K562 (cell line): ENCODE data around the gene TALDO1. TPM values are rescaled to one million over a fixed set of nuclear protein-coding genes. Genes with fewer than 3 reads are reported as not detected.

Experiments used
- ATF7 ChIP-seq: fragments of 450-650 bp; IDR thresholded peaks from 2 replicates; pipeline ENCODE4 v1.7.1; 2014; ENCODE audit warnings: mild to moderate bottlenecking, moderate library complexity
- CBX3 ChIP-seq, 2 experiments: IDR thresholded peaks; 1 replicate in 1 of 2; 2 replicates in 1 of 2; pipeline ENCODE4 v1.6.1; 2012; ENCODE audit warnings: inconsistent platforms in 2 of 2, low read length in 2 of 2, borderline replicate concordance in 1 of 2, control low read depth in 1 of 2
- JUN ChIP-seq, 2 experiments: sonication (generic) in 1 of 2; formaldehyde crosslinking in 1 of 2; IDR thresholded peaks; 2 replicates each; pipeline versions ENCODE4 v1.6.1 to v1.8.0; 2012 to 2022; ENCODE audit warnings: borderline replicate concordance in 2 of 2, mild to moderate bottlenecking in 2 of 2, improper control_type of control experiment in 1 of 2, low read depth in 1 of 2, low read length in 1 of 2, missing genetic modification reagents in 1 of 2
- PHB2 ChIP-seq: fragments of 450-650 bp; IDR thresholded peaks from 2 replicates; pipeline ENCODE4 v1.6.1; 2017; ENCODE audit warnings: low read depth
- TFAM ChIP-seq: fragments of 250-450 bp; sonication (Bioruptor Pico); conservative IDR thresholded peaks from 2 replicates; pipeline ENCODE4 v1.5.0; 2021; ENCODE audit warnings: mild to moderate bottlenecking, moderate library complexity
- polyA plus RNA-seq, 8 experiments: library from polyadenylated mRNA; depleted of rRNA in 4 of 8; stranded (reverse) in 5 of 8; unstranded in 3 of 8; fragments of >200 nt; fragmentation: Nextera tagmentation in 2 of 8; fragmentation: Illumina TruSeq in 1 of 8; extraction: Ambion mirVana in 2 of 8; extraction: Trizol in 1 of 8; gene quantifications; 2 replicates each; pipeline versions ENCODE4 v1.2.1 to v1.2.3, GENCODE V29; 2011 to 2014; ENCODE audit warnings: inconsistent platforms in 1 of 8, missing spikeins in 1 of 8
- total RNA-seq, 7 experiments: library from RNA; depleted of rRNA in 6 of 7; stranded (reverse); fragments of >200 nt in 6 of 7; fragmentation: Illumina TruSeq in 2 of 7; extraction: Trizol in 2 of 7; gene quantifications; 2 replicates each; pipeline versions ENCODE4 v1.2.1 to v1.2.3, GENCODE V29; 2011 to 2021; ENCODE audit warnings: low replicate concordance in 1 of 7
- TF ChIP-seq, protein P1 (sequence below), 2 experiments: fragments of 450-650 bp; IDR thresholded peaks; 2 replicates each; pipeline ENCODE4 v1.6.1; 2016; ENCODE audit warnings: mild to moderate bottlenecking in 2 of 2, borderline replicate concordance in 1 of 2, low read depth in 1 of 2, moderate library complexity in 1 of 2
- TF ChIP-seq, protein P2 (sequence below): IDR thresholded peaks from 3 replicates; pipeline ENCODE4 v1.6.1; 2011; ENCODE audit warnings: borderline replicate concordance, mild to moderate bottlenecking; ENCODE audit not compliant: insufficient read length, insufficient read depth
- TF ChIP-seq, protein P3 (sequence below): fragments of 450-650 bp; formaldehyde crosslinking; IDR thresholded peaks from 2 replicates; pipeline ENCODE4 v1.4.0; 2022; ENCODE audit warnings: missing genetic modification characterization
- TF ChIP-seq, protein P4 (sequence below), 2 experiments: IDR thresholded peaks; 2 replicates each; pipeline ENCODE4 v1.6.1; 2012; ENCODE audit warnings: improper control_type of control experiment in 2 of 2, low read depth in 2 of 2, low read length in 2 of 2, borderline replicate concordance in 1 of 2

The TALDO1 gene
- total and polyA plus RNA-seq, 9 of the 15 experiments (the other 6 are each of a cell fraction or from before 2014, with no cell fraction given): 260 to 541 (median 441) TPM

- TF ChIP-seq, protein P1, sequence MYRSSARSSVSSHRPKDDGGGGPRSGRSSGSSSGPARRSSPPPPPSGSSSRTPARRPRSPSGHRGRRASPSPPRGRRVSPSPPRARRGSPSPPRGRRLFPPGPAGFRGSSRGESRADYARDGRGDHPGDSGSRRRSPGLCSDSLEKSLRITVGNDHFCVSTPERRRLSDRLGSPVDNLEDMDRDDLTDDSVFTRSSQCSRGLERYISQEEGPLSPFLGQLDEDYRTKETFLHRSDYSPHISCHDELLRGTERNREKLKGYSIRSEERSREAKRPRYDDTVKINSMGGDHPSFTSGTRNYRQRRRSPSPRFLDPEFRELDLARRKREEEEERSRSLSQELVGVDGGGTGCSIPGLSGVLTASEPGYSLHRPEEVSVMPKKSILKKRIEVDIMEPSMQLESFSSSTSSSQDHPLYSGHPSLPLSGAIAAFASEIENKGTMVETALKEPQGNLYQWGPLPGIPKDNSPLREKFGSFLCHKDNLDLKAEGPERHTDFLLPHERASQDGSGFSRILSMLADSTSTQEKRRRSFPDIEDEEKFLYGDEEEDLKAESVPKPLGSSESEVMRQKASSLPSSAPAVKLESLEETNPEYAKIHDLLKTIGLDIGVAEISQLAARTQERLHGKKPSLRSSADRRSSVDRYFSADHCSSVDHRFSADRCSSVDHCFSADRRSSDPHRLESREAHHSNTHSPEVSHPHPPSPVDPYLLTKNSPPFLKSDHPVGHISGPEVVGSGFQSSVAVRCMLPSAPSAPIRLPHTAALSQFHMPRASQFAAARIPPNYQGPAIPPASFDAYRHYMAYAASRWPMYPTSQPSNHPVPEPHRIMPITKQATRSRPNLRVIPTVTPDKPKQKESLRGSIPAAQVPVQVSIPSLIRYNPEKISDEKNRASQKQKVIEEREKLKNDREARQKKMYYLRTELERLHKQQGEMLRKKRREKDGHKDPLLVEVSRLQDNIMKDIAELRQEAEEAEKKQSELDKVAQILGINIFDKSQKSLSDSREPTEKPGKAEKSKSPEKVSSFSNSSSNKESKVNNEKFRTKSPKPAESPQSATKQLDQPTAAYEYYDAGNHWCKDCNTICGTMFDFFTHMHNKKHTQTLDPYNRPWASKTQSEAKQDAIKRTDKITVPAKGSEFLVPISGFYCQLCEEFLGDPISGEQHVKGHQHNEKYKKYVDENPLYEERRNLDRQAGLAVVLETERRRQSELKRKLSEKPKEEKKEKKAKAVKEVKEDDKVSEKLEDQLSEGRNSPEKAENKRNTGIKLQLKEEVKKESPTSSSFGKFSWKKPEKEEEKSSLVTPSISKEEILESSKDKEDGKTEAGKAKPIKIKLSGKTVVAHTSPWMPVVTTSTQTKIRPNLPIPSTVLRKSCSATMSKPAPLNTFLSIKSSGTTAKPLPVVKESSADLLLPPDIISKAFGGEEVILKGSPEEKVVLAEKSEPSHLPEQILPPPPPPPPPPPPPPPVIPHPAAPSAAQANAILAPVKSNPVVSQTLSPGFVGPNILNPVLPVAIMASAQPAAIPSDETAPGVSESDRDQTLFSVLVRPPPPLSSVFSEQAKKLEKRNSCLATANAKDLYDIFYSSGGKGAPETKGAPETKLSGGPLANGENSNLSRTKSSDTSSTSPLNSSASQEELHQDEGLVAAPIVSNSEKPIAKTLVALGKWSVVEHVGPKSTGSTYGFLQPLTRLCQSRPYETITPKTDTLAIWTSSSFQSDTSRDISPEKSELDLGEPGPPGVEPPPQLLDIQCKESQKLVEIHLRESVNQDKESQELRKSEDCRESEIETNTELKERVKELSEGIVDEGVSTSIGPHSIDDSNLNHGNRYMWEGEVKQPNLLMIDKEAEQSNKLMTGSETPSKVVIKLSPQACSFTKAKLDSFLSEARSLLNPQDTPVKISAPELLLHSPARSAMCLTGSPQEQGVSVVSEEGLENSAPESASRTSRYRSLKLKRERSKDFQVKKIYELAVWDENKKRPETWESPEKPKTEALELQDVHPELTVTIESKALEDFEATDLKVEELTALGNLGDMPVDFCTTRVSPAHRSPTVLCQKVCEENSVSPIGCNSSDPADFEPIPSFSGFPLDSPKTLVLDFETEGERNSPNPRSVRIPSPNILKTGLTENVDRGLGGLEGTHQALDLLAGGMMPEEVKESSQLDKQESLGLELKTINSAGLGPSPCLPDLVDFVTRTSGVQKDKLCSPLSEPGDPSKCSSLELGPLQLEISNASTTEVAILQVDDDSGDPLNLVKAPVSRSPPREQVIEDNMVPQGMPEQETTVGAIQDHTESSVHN (IDR thresholded peaks at IDR 0.05; ENCODE audit: borderline replicate concordance in 1 of 2, low read depth in 1 of 2): no peak
- no peak for TF ChIP-seq JUN (IDR thresholded peaks at IDR 0.05; ENCODE audit: borderline replicate concordance, low read depth, low read length)
- no peak for TF ChIP-seq JUN (CRISPR knock-in tag; IDR thresholded peaks at IDR 0.05; ENCODE audit: borderline replicate concordance)
- TF ChIP-seq PHB2: 0 out of 2 replicates have a peak, but pooled peaks have one; percentile 10
- no peak for TF ChIP-seq CBX3 (IDR thresholded peaks at IDR 0.05; ENCODE audit: borderline replicate concordance in 1 of 2, low read length in 2 of 2)
- TF ChIP-seq ATF7: no peak
- TF ChIP-seq, protein P2, sequence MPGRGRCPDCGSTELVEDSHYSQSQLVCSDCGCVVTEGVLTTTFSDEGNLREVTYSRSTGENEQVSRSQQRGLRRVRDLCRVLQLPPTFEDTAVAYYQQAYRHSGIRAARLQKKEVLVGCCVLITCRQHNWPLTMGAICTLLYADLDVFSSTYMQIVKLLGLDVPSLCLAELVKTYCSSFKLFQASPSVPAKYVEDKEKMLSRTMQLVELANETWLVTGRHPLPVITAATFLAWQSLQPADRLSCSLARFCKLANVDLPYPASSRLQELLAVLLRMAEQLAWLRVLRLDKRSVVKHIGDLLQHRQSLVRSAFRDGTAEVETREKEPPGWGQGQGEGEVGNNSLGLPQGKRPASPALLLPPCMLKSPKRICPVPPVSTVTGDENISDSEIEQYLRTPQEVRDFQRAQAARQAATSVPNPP: no peak
- TF ChIP-seq, protein P3, sequence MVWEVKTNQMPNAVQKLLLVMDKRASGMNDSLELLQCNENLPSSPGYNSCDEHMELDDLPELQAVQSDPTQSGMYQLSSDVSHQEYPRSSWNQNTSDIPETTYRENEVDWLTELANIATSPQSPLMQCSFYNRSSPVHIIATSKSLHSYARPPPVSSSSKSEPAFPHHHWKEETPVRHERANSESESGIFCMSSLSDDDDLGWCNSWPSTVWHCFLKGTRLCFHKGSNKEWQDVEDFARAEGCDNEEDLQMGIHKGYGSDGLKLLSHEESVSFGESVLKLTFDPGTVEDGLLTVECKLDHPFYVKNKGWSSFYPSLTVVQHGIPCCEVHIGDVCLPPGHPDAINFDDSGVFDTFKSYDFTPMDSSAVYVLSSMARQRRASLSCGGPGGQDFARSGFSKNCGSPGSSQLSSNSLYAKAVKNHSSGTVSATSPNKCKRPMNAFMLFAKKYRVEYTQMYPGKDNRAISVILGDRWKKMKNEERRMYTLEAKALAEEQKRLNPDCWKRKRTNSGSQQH (CRISPR knock-in tag): no peak
- TF ChIP-seq, protein P4, sequence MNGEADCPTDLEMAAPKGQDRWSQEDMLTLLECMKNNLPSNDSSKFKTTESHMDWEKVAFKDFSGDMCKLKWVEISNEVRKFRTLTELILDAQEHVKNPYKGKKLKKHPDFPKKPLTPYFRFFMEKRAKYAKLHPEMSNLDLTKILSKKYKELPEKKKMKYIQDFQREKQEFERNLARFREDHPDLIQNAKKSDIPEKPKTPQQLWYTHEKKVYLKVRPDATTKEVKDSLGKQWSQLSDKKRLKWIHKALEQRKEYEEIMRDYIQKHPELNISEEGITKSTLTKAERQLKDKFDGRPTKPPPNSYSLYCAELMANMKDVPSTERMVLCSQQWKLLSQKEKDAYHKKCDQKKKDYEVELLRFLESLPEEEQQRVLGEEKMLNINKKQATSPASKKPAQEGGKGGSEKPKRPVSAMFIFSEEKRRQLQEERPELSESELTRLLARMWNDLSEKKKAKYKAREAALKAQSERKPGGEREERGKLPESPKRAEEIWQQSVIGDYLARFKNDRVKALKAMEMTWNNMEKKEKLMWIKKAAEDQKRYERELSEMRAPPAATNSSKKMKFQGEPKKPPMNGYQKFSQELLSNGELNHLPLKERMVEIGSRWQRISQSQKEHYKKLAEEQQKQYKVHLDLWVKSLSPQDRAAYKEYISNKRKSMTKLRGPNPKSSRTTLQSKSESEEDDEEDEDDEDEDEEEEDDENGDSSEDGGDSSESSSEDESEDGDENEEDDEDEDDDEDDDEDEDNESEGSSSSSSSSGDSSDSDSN (IDR thresholded peaks at IDR 0.05; ENCODE audit: borderline replicate concordance in 1 of 2, low read depth in 2 of 2, low read length in 2 of 2): no peak
- no peak for TF ChIP-seq TFAM (CRISPR knock-in tag)
Measured at GRCh38 chr11:776263-776560, 28.9 kb downstream of the TALDO1 start (continued).
